DMS 273 (cell line): ENCODE results near the gene INSYN1.
"Not testable (repeated sequence)": the region's sequence is repeated elsewhere in the genome, so short reads cannot be mapped to it uniquely, and the experiment has no call there.

ENCODE experiments used
- DNase-seq: peaks from one replicate; lab custom pipeline; 2025; ENCODE audit not compliant: unreplicated experiment; lab: John Stamatoyannopoulos, UW

INSYN1 gene

GRCh38 chr15:73750438-73750837, 2.7 kb downstream of the INSYN1 start:
- DNase-seq, result no peak

GRCh38 chr15:73749971-73750370, 3.2 kb downstream of the INSYN1 start:
- no peak for DNase-seq

GRCh38 chr15:73749533-73749932, 3.6 kb downstream of the INSYN1 start:
- DNase-seq, result no peak

GRCh38 chr15:73748730-73749129, 4.4 kb downstream of the INSYN1 start:
- peak; percentile 78 for DNase-seq

GRCh38 chr15:73747847-73748590, 5.1 kb downstream of the INSYN1 start:
- peak; percentile 35 for DNase-seq

- DNase-seq, result peak; percentile 36
Measured at GRCh38 chr15:73746883-73747282, 6.3 kb downstream of the INSYN1 start.

- no peak for DNase-seq
Measured at GRCh38 chr15:73746261-73746660, 6.9 kb downstream of the INSYN1 start.

- no peak for DNase-seq
Measured at GRCh38 chr15:73745073-73745472, 8.1 kb downstream of the INSYN1 start.

- no peak for DNase-seq
Measured at GRCh38 chr15:73744293-73744692, 8.9 kb downstream of the INSYN1 start.

GRCh38 chr15:73741321-73741836, 11.8 kb downstream of the INSYN1 start:
- DNase-seq, result no peak

- DNase-seq, result no peak
Measured at GRCh38 chr15:73740152-73741048, 12.8 kb downstream of the INSYN1 start.

- no peak for DNase-seq
Measured at GRCh38 chr15:73737535-73737934, 15.6 kb downstream of the INSYN1 start.

GRCh38 chr15:73732930-73733329, 20.2 kb downstream of the INSYN1 start:
- DNase-seq, result no peak

- not testable (repeated sequence) for DNase-seq
Measured at GRCh38 chr15:73732051-73732450, 21.1 kb downstream of the INSYN1 start.

GRCh38 chr15:73727330-73727976, 25.7 kb downstream of the INSYN1 start:
- DNase-seq, result no peak

GRCh38 chr15:73724212-73724611, 28.9 kb downstream of the INSYN1 start:
- no peak for DNase-seq

GRCh38 chr15:73723191-73723590, 30.0 kb downstream of the INSYN1 start:
- peak; percentile 13 for DNase-seq

GRCh38 chr15:73722425-73722824, 30.7 kb downstream of the INSYN1 start:
- no peak for DNase-seq

GRCh38 chr15:73718694-73719093, 34.5 kb downstream of the INSYN1 start:
- DNase-seq, result no peak

- no peak for DNase-seq
Measured at GRCh38 chr15:73717802-73718201, 35.3 kb downstream of the INSYN1 start.

- DNase-seq, result no peak
Measured at GRCh38 chr15:73717206-73717605, 35.9 kb downstream of the INSYN1 start.
